ENCODE results near the gene ATF7IP2. TPM values are rescaled to one million over a fixed set of nuclear protein-coding genes. Genes with fewer than 3 reads are reported as not detected.

Gene ATF7IP2
- total and polyA plus RNA-seq, 2 experiments from 2014 or later, result 26.0 to 93.5 TPM

DNA sequence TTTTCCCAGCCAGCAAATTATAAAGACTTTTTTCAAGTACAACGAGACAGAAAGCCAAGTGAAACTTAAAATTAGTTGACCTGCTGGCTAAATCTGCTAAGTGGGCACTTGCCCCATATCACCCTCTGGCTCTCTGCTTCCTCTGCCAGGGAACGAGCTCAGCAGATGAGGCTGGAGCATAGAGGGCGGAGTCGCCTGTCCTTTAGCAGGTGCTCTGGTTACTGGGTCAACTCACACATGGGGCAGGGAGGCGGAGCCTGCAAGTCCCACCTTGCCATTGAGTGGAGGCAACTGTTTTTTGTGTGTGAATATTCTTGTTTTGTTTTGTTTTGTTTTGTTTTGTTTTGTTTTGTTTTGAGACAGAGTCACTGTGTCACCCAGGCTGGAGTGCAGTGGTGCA lies 132.0 kb downstream of the ATF7IP2 start:
- Histone ChIP-seq H3K9me3 (ENCODE audit: low read depth) (no peaks in the 10 kb centered on the region), H3K4me1 (ENCODE audit: low read depth) (peaks cover 5% of the 10 kb centered on the region), H3K27ac (no peak overlapping the region), H3K36me3 (no peaks in the 10 kb centered on the region), H3K4me3 (no peak overlapping the region), H3K27me3 (no peaks in the 10 kb centered on the region)
- DNase-seq (ENCODE audit: low read depth in 1 of 2, low spot score in 1 of 2), result no peak
- TF ChIP-seq, protein P1, sequence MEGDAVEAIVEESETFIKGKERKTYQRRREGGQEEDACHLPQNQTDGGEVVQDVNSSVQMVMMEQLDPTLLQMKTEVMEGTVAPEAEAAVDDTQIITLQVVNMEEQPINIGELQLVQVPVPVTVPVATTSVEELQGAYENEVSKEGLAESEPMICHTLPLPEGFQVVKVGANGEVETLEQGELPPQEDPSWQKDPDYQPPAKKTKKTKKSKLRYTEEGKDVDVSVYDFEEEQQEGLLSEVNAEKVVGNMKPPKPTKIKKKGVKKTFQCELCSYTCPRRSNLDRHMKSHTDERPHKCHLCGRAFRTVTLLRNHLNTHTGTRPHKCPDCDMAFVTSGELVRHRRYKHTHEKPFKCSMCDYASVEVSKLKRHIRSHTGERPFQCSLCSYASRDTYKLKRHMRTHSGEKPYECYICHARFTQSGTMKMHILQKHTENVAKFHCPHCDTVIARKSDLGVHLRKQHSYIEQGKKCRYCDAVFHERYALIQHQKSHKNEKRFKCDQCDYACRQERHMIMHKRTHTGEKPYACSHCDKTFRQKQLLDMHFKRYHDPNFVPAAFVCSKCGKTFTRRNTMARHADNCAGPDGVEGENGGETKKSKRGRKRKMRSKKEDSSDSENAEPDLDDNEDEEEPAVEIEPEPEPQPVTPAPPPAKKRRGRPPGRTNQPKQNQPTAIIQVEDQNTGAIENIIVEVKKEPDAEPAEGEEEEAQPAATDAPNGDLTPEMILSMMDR (IDR thresholded peaks at IDR 0.05; ENCODE audit: low read depth, low read length), result no peak

GRCh38 chr16:10518479-10519041 lies 132.7 kb downstream of the ATF7IP2 start:
- TF ChIP-seq, protein P1 (IDR thresholded peaks at IDR 0.05; ENCODE audit: low read depth, low read length), result no peak
- H3K27me3 ChIP-seq, result no peaks in the 10 kb centered on the region
- no peak overlapping the region for H3K4me3 ChIP-seq
- peaks cover 5% of the 10 kb centered on the region for H3K4me1 ChIP-seq (ENCODE audit: low read depth)
- no peaks in the 10 kb centered on the region for H3K36me3 ChIP-seq
- DNase-seq (ENCODE audit: low read depth in 1 of 2, low spot score in 1 of 2), result no peak
- no peak overlapping the region for H3K27ac ChIP-seq
- H3K9me3 ChIP-seq (ENCODE audit: low read depth), result no peaks in the 10 kb centered on the region

DNA sequence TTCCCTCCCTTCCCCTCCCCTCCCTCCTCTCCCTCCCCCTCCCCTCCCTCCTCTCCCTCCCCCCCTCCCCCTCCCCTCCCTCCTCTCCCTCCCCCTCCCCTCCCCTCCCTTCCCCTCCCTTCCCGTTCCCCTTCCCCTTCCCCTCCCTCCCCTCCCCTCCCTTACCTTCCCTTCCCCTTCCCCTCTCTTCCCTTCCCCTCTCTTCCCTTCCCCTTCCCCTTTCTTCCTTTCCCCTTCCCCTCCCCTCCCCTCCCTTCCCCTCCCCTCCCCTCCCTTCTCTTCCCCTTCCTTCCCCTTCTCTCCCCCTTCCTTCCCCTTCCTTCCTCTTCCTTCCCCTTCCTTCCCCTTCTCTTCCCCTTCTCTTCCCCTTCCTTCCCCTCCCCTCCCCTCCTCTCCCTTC lies 133.4 kb downstream of the ATF7IP2 start:
- Histone ChIP-seq H3K27me3 (no peaks in the 10 kb centered on the region), H3K36me3 (no peaks in the 10 kb centered on the region), H3K4me3 (no peak overlapping the region), H3K4me1 (ENCODE audit: low read depth) (peaks cover 2% of the 10 kb centered on the region), H3K9me3 (ENCODE audit: low read depth) (no peaks in the 10 kb centered on the region), H3K27ac (no peak overlapping the region)
- no peak for DNase-seq (ENCODE audit: low read depth in 1 of 2, low spot score in 1 of 2)
- TF ChIP-seq, protein P1 (IDR thresholded peaks at IDR 0.05; ENCODE audit: low read depth, low read length), result no peak

DNA sequence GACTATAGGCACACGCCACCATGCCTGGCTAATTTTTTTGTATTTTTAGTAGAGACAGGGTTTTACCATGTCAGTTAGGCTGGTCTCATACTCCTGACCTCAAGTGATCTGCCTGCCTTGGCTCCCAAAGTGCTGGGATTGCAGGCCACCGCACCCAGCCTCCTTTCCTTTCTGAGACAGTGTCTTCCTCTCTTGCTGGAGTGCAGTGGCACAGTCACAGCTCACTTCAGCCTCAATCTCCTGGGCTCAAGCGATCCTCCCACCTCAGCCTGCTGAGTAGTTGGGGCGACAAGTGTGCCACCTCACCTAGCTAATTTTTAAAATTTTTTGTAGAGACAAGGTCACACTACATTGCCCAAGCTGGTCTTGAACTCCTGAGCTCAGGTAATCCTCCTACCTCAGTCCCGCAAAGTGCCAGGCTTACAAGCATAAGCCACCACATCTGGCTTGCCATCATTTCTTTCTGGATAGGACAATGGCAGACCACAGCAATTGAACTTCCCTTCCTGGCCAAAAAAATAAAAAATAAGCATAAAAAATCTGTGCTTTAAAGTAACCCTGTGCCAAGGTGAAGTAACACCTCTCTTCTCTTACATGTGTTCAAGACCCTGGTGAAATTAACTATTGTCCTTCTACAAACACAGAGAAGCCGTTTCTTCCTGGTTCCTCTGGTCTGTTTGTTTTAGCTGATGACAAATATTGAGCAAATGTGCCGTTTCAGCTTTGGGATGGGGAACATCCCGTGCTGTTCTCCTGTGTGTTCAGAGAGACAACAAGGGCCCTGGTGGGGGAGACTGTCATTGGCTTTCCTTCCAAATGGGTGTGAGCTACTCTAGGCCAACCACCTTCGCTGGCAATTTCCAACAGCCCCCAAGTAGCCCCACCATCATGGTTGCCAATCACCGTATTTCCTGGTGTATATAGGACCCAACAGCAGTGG lies 134.3 kb downstream of the ATF7IP2 start:
- no peaks in the 10 kb centered on the region for H3K36me3 ChIP-seq
- TF ChIP-seq, protein P1 (IDR thresholded peaks at IDR 0.05; ENCODE audit: low read depth, low read length), result no peak
- H3K27ac ChIP-seq, result no peak overlapping the region
- no peak overlapping the region for H3K4me3 ChIP-seq
- DNase-seq (ENCODE audit: low read depth in 1 of 2, low spot score in 1 of 2), result no peak
- H3K27me3 ChIP-seq, result no peaks in the 10 kb centered on the region
- no peaks in the 10 kb centered on the region for H3K4me1 ChIP-seq (ENCODE audit: low read depth)
- H3K9me3 ChIP-seq (ENCODE audit: low read depth), result no peaks in the 10 kb centered on the region

- Histone ChIP-seq H3K9me3 (ENCODE audit: low read depth) (no peaks in the 10 kb centered on the region), H3K27ac (no peak overlapping the region), H3K4me3 (no peak overlapping the region), H3K27me3 (no peaks in the 10 kb centered on the region), H3K4me1 (ENCODE audit: low read depth) (no peaks in the 10 kb centered on the region), H3K36me3 (no peaks in the 10 kb centered on the region)
- DNase-seq (ENCODE audit: low read depth in 1 of 2, low spot score in 1 of 2), result no peak
- TF ChIP-seq, protein P1 (IDR thresholded peaks at IDR 0.05; ENCODE audit: low read depth, low read length), result no peak
Observed at GRCh38 chr16:10520869-10521578, 135.2 kb downstream of the ATF7IP2 start.
